ENCODE results near the gene B3GLCT.

DNA sequence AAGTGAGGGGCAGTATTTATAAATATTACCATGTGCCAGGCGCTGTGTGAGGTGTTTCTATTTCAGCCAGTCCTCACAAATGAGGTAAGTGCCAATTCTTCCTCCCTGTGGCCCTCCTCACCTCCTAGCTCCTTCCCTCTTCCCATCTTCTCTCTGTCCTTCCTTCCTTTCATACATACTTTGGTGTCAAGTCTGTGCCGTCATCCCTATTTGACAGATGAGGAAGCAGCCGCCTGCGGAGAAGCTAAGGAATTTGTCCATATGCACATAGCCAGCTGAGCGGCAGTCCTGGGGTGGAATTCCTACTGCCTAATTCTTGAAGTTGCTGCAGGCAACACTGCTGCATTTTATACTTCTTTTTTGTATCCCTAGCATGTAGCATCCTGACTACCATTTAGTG lies 150.8 kb downstream of the B3GLCT start:
- TF ChIP-seq MAX (IDR thresholded peaks at IDR 0.05; ENCODE audit: low read depth): no peak
- TF ChIP-seq YY1 (IDR thresholded peaks at IDR 0.05; ENCODE audit: low read depth): no peak
- TF ChIP-seq, protein P1, sequence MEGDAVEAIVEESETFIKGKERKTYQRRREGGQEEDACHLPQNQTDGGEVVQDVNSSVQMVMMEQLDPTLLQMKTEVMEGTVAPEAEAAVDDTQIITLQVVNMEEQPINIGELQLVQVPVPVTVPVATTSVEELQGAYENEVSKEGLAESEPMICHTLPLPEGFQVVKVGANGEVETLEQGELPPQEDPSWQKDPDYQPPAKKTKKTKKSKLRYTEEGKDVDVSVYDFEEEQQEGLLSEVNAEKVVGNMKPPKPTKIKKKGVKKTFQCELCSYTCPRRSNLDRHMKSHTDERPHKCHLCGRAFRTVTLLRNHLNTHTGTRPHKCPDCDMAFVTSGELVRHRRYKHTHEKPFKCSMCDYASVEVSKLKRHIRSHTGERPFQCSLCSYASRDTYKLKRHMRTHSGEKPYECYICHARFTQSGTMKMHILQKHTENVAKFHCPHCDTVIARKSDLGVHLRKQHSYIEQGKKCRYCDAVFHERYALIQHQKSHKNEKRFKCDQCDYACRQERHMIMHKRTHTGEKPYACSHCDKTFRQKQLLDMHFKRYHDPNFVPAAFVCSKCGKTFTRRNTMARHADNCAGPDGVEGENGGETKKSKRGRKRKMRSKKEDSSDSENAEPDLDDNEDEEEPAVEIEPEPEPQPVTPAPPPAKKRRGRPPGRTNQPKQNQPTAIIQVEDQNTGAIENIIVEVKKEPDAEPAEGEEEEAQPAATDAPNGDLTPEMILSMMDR (IDR thresholded peaks at IDR 0.05): no peak
- no peak for TF ChIP-seq FOXM1 (IDR thresholded peaks at IDR 0.05; ENCODE audit: low read depth)
- TF ChIP-seq SMC3 (IDR thresholded peaks at IDR 0.05; ENCODE audit: low read depth, low read length): no peak
- no peak for TF ChIP-seq GATA2 (CRISPR knock-in tag; IDR thresholded peaks at IDR 0.05)
- no peak for TF ChIP-seq TAF1 (IDR thresholded peaks at IDR 0.05; ENCODE audit: borderline replicate concordance, low read depth, low read length)
- no peak for TF ChIP-seq EP300 (IDR thresholded peaks at IDR 0.05; ENCODE audit: borderline replicate concordance in 1 of 2, low read depth in 1 of 2, low read length in 1 of 2)
- TF ChIP-seq PBX3 (IDR thresholded peaks at IDR 0.05): no peak
- TF ChIP-seq REST (IDR thresholded peaks at IDR 0.05; ENCODE audit: low read depth, low read length): no peak
- TF ChIP-seq TEAD4 (IDR thresholded peaks at IDR 0.05; ENCODE audit: borderline replicate concordance, insufficient read depth): no peak
- TF ChIP-seq GABPA (IDR thresholded peaks at IDR 0.05; ENCODE audit: low read depth): no peak
